Activated CD8-positive, alpha-beta T cell treated with anti-CD3 and anti-CD28 coated beads, Interleukin-2, amount 10 ng/mL, durations not matched to agents 7 days and 5 days (primary cell): ENCODE measurements around the gene RPS6KC1. TPM values are rescaled to one million over a fixed set of nuclear protein-coding genes. Genes with fewer than 3 reads are reported as not detected.
"Not testable (repeated sequence)": the region's sequence is repeated elsewhere in the genome, so short reads cannot be mapped to it uniquely, and the experiment has no call there.

Experiments used
- ATAC-seq: fragments of 150-1000 bp; cut with Tn5 transposase; one replicate; pipeline ENCODE4 v1.10.0; 2021; ENCODE audit warnings: moderate library complexity
- CTCF ChIA-PET: fragments of 350-600 bp; sonication (Branson Sonifier 250); formaldehyde crosslinking; loops from one replicate; lab custom pipeline; 2021; ENCODE audit warnings: antibody characterized with exemption; lab: Charles Lee
- POLR2A ChIA-PET: fragments of 350-600 bp; sonication (Branson Sonifier 250); formaldehyde crosslinking; loops from one replicate; lab custom pipeline; 2021; ENCODE audit warnings: antibody characterized with exemption; lab: Charles Lee
- DNase-seq: peaks from one replicate; pipeline ENCODE4 v3.0.0-alpha.2; 2020
- H3K27ac Mint-ChIP-seq: one replicate; pipeline ENCODE4 v1.8.0; 2021; ENCODE audit warnings: mild to moderate bottlenecking, mixed read lengths
- H3K27me3 Mint-ChIP-seq: one replicate; pipeline ENCODE4 v1.8.0; 2021; ENCODE audit warnings: low read depth, mixed read lengths
- H3K36me3 Mint-ChIP-seq: one replicate; pipeline ENCODE4 v1.8.0; 2021; ENCODE audit warnings: low read depth, mixed read lengths
- H3K4me1 Mint-ChIP-seq: one replicate; pipeline ENCODE4 v1.8.0; 2021; ENCODE audit warnings: low read depth, mixed read lengths
- H3K4me3 Mint-ChIP-seq: one replicate; pipeline ENCODE4 v1.8.0; 2021; ENCODE audit warnings: mild to moderate bottlenecking, mixed read lengths
- H3K9me3 Mint-ChIP-seq: one replicate; pipeline ENCODE4 v1.8.0; 2022; ENCODE audit warnings: mixed read lengths; ENCODE audit not compliant: insufficient read depth
- total RNA-seq, 2 experiments: library from RNA; stranded (reverse); gene quantifications; one replicate each; pipeline ENCODE4 v1.2.3, GENCODE V29; 2021

RPS6KC1 gene
- total RNA-seq, 2 experiments from 2014 or later = 11.8 to 12.5 TPM

DNA sequence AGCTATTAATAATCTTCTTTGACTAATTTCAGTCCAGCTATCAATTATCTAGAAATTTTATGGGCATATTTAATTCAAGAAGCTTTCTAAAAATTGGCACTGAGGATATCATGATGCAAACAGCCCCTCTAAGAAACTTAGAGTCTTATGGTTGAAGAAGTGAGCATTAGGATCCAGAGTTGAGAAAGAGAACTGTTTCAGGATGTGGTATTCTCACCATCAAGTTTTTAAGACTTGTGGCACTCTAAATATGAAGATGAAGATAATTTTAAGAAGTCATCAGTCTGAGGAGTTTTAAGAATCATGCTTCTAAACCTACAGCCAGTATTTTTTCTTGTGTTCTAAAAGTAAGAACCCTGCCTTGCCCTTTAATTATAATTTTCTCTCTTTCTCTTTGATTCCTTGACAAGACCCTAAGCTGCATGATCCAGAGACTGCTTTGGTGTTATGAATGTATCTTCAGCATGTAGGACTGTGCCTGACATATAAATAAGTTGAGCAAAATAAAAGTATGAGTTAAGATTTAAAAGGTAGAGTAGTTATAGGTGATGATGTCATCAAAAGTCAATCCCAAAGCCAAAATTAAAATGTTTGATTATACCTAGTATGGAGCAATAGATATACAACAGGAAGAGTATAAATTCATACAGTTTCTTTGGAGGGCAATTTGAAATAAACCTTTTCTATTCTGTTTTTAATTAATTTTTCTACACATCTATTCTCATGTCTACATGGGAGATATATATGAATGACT is 39.1 kb downstream of the RPS6KC1 start:
- ChIA-PET CTCF (no interaction called here), POLR2A (no interaction called here)
- peaks cover 16% of the 10 kb centered on the region for H3K4me1 Mint-ChIP-seq
- H3K27me3 Mint-ChIP-seq = no peaks in the 10 kb centered on the region
- H3K27ac Mint-ChIP-seq = peak overlapping the region; percentile 73
- peaks cover 26% of the 10 kb centered on the region for H3K36me3 Mint-ChIP-seq
- no peaks in the 10 kb centered on the region for H3K9me3 Mint-ChIP-seq
- peak overlapping the region; percentile 13 for H3K4me3 Mint-ChIP-seq
- peak; percentile 55 for ATAC-seq
- no peak for DNase-seq

- Mint-ChIP-seq H3K4me3 (no peak overlapping the region), H3K4me1 (peaks cover 10% of the 10 kb centered on the region), H3K36me3 (peaks cover 13% of the 10 kb centered on the region), H3K27ac (no peak overlapping the region), H3K9me3 (no peaks in the 10 kb centered on the region), H3K27me3 (no peaks in the 10 kb centered on the region)
- ATAC-seq (no peak), DNase-seq (no peak)
- ChIA-PET POLR2A (no interaction called here), CTCF (no interaction called here)
These were observed 43.4 kb downstream of the RPS6KC1 start for GRCh38 chr1:213094446-213094845.

DNA sequence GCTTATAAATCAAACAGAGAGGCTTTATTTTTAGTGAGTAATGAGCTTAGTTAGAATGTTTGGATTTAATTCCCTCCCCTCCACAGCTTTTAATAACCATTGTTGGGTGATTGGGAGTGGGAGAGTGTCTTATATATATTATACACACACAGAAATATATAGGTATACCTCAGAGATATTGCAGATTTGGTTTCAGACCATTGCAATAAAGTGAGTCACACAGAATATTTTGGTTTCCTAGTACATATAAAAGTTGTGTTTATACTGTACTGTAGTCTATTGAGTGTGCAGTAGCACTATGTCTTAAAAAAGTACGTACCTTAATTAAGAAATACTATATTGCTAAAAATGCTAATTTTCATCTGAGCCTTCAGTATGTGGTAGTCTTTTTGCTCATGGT is 44.4 kb downstream of the RPS6KC1 start:
- H3K27ac Mint-ChIP-seq = no peak overlapping the region
- no peaks in the 10 kb centered on the region for H3K9me3 Mint-ChIP-seq
- H3K4me3 Mint-ChIP-seq = no peak overlapping the region
- no peak for DNase-seq
- ChIA-PET POLR2A (no interaction called here), CTCF (interaction anchor here (0.7 kb wide), 1 partner anchor 24 kb away, joined by 3 read pairs; no protein-coding TSS in a partner anchor)
- no peak for ATAC-seq
- no peaks in the 10 kb centered on the region for H3K27me3 Mint-ChIP-seq
- peaks cover 1% of the 10 kb centered on the region for H3K4me1 Mint-ChIP-seq
- H3K36me3 Mint-ChIP-seq = peaks cover 15% of the 10 kb centered on the region

DNA sequence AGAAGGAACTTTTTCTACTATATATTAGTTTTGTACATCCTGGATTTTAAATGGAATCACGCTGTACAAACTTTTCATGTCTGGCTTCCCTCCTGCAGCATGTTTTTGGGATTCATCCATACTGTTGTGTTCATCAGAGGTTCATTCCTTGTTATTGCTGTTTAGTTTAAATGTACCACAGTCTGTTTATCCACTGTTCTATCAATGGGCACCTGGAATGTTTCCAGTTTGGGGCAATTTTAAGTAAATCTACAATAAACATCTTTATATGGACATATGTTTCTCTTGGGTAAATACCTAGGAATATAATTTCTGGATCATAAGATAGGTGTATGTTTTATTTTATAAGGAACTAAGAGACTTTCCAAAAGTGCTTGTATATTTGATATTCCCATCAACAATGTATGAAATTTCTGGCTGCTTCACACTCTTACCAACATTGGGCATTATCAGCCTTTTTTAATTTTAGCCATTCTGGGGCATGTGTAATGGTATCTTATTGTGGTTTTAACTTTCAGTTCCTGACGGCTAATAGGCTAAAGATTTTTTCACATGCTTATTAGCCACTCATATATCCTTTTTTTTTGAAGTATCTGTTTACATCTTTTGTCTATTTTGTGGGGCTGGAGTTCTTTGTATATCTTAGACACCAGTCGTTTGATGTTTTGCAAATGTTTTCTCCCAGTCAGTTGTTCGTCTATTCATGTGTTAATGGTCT is 48.8 kb downstream of the RPS6KC1 start:
- POLR2A ChIA-PET = no interaction called here
- H3K27me3 Mint-ChIP-seq = no peaks in the 10 kb centered on the region

GRCh38 chr1:213100565-213100964 is 49.5 kb downstream of the RPS6KC1 start:
- POLR2A ChIA-PET = not testable (repeated sequence)
- peaks cover 22% of the 10 kb centered on the region for H3K36me3 Mint-ChIP-seq

More for the DNA sequence above, 48.8 kb downstream of the RPS6KC1 start:
- Mint-ChIP-seq H3K36me3 (peaks cover 21% of the 10 kb centered on the region), H3K9me3 (no peaks in the 10 kb centered on the region), H3K4me1 (no peaks in the 10 kb centered on the region), H3K27ac (no peak overlapping the region), H3K4me3 (no peak overlapping the region)
- CTCF ChIA-PET = no interaction called here
- ATAC-seq (no peak), DNase-seq (no peak)

DNA sequence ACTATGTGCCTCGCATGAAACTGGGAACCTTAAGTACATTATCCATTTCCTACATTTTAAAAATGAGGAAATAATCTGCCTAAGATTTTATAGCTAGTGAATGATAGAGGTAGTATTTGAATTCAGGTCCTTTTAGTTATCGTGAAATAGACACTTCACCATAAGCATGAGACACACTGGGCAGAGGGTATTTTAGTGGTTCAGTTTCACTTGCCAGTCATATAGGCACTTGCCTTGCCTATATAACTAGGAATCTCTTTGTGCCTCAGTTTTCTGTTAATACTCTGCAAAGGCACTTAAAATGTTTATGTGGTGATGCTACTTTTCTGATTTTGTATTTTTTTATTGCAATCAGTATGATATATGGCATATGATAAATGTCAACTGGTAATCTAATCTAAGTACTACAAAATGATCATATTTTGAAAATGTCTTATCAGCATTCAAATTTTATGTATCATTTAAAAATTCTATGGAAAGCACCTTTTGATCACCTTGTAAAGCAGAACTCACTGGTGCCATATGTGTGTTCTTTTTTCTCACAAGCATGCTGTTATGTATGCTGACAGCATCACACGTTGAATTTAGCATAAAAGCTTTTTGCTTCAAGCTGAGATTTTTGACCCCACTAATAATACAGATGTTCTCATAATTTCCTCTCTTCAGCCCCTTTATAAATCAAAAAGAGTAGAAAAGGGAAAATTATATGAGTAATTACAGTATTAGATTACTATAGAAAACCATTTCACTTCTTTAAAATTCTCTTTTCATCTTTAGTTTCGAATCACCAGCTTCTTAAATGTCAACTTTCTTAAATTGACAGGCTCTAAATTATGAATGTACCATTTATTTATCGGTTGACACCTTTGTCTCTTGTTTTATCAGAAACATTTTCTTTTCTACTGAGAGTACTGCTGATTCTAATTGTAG is 52.6 kb downstream of the RPS6KC1 start:
- Mint-ChIP-seq H3K27ac (no peak overlapping the region), H3K9me3 (no peaks in the 10 kb centered on the region), H3K4me1 (no peaks in the 10 kb centered on the region), H3K36me3 (peaks cover 20% of the 10 kb centered on the region), H3K27me3 (no peaks in the 10 kb centered on the region), H3K4me3 (no peak overlapping the region)
- ChIA-PET CTCF (no interaction called here), POLR2A (no interaction called here)
- no peak for DNase-seq
- no peak for ATAC-seq

More at GRCh38 chr1:213100565-213100964, 49.5 kb downstream of the RPS6KC1 start:
- H3K4me1 Mint-ChIP-seq, H3K9me3 Mint-ChIP-seq, CTCF ChIA-PET, DNase-seq, ATAC-seq, H3K4me3 Mint-ChIP-seq, H3K27ac Mint-ChIP-seq, H3K27me3 Mint-ChIP-seq: not testable (repeated sequence)

DNA sequence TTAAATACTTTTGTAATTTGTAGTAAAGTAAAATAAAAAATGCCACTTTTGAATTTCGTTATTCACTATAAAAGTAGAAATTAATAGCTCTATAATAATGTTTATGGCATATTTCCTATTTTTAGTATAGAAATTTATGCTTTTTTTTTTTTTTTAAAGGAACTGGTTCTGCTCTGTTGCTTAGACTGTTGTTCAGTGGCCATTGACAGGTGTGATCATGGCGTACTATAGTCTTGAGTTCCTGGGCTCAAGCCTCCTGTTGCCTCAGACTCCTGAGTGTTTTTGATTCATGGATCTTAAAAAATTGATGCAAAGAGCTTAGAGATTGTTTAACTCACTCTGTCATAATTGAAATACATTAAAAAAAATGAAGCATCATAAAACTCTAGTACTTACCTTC is 53.6 kb downstream of the RPS6KC1 start:
- CTCF ChIA-PET = no interaction called here
- POLR2A ChIA-PET = no interaction called here
- H3K27ac Mint-ChIP-seq = no peak overlapping the region
- peaks cover 20% of the 10 kb centered on the region for H3K36me3 Mint-ChIP-seq
- no peaks in the 10 kb centered on the region for H3K27me3 Mint-ChIP-seq
- H3K9me3 Mint-ChIP-seq = no peaks in the 10 kb centered on the region
- DNase-seq (no peak), ATAC-seq (no peak)
- H3K4me1 Mint-ChIP-seq = peaks cover 2% of the 10 kb centered on the region
- no peak overlapping the region for H3K4me3 Mint-ChIP-seq

DNA sequence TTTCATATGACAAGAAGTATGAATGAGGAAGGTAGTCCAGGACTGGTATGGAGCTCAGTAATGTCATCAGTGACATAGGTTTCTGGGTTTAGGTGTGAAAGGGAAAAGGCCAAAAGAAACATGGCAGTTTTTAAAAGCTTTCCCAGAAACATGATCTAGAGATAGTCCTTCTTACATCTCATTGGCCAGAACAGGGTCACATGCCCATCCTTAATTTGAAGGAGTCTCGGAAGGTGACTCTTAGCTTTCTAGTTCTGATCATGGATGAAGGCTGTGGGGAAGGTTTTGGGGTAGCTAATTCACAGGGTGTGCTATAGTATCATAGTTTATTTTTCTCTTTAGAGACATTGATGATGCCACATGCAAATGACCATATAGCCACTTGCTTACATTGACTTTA is 55.3 kb downstream of the RPS6KC1 start:
- Mint-ChIP-seq H3K4me1 (peaks cover 13% of the 10 kb centered on the region), H3K27ac (no peak overlapping the region), H3K27me3 (no peaks in the 10 kb centered on the region), H3K9me3 (no peaks in the 10 kb centered on the region), H3K4me3 (no peak overlapping the region), H3K36me3 (peaks cover 10% of the 10 kb centered on the region)
- DNase-seq (no peak), ATAC-seq (no peak)
- ChIA-PET POLR2A (no interaction called here), CTCF (interaction anchor here (1.1 kb wide), 1 partner anchor 13 kb away, joined by 3 read pairs; no protein-coding TSS in a partner anchor)

DNA sequence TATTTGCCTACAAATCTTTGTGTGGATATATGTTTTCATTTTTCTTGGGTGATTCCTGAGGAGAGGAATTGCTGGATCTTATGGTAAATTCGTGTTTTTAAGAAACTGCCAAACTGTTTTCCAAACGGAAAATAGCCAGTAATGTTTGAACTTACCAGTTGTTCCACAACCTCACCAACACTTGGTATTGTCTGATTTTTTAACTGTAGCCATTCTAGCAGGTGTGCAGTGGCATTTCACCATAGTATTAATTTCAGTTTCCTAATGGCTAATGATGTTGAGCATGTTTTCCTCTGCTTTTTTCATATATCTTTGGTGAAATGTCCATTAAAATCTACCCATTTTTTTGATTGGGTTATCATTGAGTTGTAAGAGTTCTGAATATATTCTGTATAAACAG is 56.6 kb downstream of the RPS6KC1 start:
- no peaks in the 10 kb centered on the region for H3K9me3 Mint-ChIP-seq
- peaks cover 12% of the 10 kb centered on the region for H3K36me3 Mint-ChIP-seq
- H3K4me1 Mint-ChIP-seq = peaks cover 17% of the 10 kb centered on the region
- H3K27me3 Mint-ChIP-seq = peaks cover 2% of the 10 kb centered on the region
- CTCF ChIA-PET = no interaction called here
- no peak overlapping the region for H3K4me3 Mint-ChIP-seq
- DNase-seq (no peak), ATAC-seq (no peak)
- POLR2A ChIA-PET = no interaction called here
- H3K27ac Mint-ChIP-seq = no peak overlapping the region

DNA sequence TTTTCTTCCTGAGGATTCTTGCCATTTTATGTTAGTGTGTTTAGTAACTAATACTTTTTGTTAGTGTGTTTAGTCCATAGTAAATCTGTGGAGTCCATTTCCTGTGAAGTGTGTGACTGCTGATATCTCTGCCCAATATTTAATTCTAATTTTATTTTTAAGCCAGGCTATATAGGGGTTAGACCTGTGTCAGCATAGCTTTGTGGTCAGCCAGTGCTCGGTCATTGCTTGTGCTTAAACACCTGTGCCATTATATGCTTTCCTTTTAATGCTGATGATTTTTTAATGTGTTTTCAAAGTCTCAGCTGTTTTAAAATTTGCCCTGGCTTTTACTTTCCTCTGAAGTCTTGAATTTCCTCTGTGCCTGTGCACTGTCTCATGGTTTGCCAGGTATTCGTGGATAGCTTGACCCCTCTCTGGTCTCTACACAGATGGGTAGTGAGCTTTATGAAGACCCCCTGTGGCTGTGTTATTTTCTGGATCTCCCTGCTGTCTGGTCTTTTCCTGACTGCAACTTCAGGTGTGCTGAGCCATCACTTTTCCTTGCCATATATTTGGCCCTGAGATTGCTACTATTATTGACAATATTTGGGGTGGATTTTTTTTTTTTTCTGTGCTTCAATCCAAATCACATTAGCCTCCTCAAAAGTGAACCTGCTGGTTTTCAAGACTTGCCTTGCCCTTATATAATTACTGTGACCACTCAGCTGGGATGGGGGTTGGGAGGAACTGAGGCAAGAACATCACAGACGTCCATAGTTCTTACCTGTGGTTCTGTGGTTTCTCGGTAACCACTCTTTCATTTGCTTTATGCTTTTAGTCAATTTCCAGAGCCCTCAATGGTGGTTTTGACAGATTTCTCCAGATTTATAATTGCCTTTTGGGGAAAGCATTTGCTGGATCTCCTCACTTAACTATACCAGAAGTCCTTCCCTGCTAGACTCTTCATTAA is 59.6 kb downstream of the RPS6KC1 start:
- Mint-ChIP-seq H3K4me1 (peaks cover 17% of the 10 kb centered on the region), H3K9me3 (no peaks in the 10 kb centered on the region), H3K27me3 (peaks cover 2% of the 10 kb centered on the region), H3K36me3 (peaks cover 8% of the 10 kb centered on the region), H3K27ac (no peak overlapping the region), H3K4me3 (no peak overlapping the region)
- ATAC-seq (peak; percentile 42), DNase-seq (peak; percentile 33)
- POLR2A ChIA-PET = no interaction called here
- CTCF ChIA-PET = interaction anchor here (1.0 kb wide), 1 partner anchor 60 kb away, joined by 3 read pairs; the partner anchor contains the start of gene RPS6KC1

GRCh38 chr1:213111502-213111901 is 60.5 kb downstream of the RPS6KC1 start:
- ATAC-seq = no peak
- H3K9me3 Mint-ChIP-seq = no peaks in the 10 kb centered on the region

More at GRCh38 chr1:213111502-213111901, 60.5 kb downstream of the RPS6KC1 start:
- POLR2A ChIA-PET = no interaction called here
- peaks cover 17% of the 10 kb centered on the region for H3K4me1 Mint-ChIP-seq
- no peak for DNase-seq
- peaks cover 2% of the 10 kb centered on the region for H3K27me3 Mint-ChIP-seq
- H3K27ac Mint-ChIP-seq = no peak overlapping the region
- H3K4me3 Mint-ChIP-seq = no peak overlapping the region
- CTCF ChIA-PET = interaction anchor here (1.0 to 1.1 kb wide), 3 partner anchors 10 to 61 kb away, joined by 3 to 9 read pairs (median 4); partner anchors contain the start of gene RPS6KC1
- H3K36me3 Mint-ChIP-seq = peaks cover 8% of the 10 kb centered on the region
